ENCODE data around the gene MLLT3.

- TF ChIP-seq CTCF (IDR thresholded peaks at IDR 0.05) (no peak), POLR2A (IDR thresholded peaks at IDR 0.05) (no peak)
Measured at GRCh38 chr9:20364959-20365358, 257.3 kb downstream of the MLLT3 start.

Data from right lobe of liver (tissue), 4 donors.